ENCODE data around the gene CALY.

Gene CALY

DNA sequence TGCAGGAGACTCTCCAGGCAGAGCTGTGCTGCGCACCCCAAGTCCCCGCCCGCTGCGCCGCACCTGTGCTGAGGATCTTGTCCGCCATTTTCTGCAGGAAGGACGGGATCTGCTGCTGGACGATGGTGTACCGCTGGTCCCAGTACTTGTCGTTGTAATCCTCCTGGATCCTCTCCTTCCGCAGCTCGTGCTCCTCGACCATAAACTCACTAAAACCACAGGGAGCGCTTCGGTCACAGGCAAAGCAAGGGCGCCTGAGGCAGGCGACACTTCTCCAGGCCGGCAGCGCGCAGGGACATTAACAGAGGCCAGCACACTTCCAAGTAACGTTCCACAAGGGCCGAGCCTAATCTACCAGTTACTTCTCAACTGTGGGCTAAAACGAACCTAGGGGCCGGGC is 46.9 kb downstream of the CALY start:
- H2BK120ac ChIP-seq (ENCODE audit: low read depth, low read length) = no peak overlapping the region
- no peak overlapping the region for H2BK12ac ChIP-seq (ENCODE audit: low read length)
- H3K14ac ChIP-seq (ENCODE audit: low read length) = no peak overlapping the region
- no peak overlapping the region for H3K23ac ChIP-seq (ENCODE audit: low read depth, low read length, poor library complexity)
- H2BK15ac ChIP-seq (ENCODE audit: low read length) = no peak overlapping the region
- no peak overlapping the region for H3K27ac ChIP-seq (replicated peaks; ENCODE audit: low read length)
- H3K79me1 ChIP-seq (ENCODE audit: low read depth, low read length) = peaks cover 9% of the 10 kb centered on the region
- H3K36me3 ChIP-seq (replicated peaks in 1 of 2; ENCODE audit: control insufficient read depth in 2 of 2, insufficient read depth in 2 of 2, low read length in 2 of 2) = peaks cover 47 to 82% of the 10 kb centered on the region in 2 donors
- no peak overlapping the region for H3K18ac ChIP-seq (ENCODE audit: low read length)
- no CpG with 5 or more reads among the region's 24 CpGs for WGBS, 2 donors (ENCODE audit: extremely low coverage in 2 of 2, insufficient read length in 2 of 2, insufficient replicate concordance in 1 of 2)
- no peak overlapping the region for H2BK5ac ChIP-seq (ENCODE audit: low read length)
- H4K91ac ChIP-seq (ENCODE audit: low read depth, low read length, poor library complexity) = no peak overlapping the region
- no peaks in the 10 kb centered on the region for H3K27me3 ChIP-seq (ENCODE audit: control insufficient read depth in 3 of 3, insufficient read depth in 3 of 3, low read depth in 1 of 3, low read length in 3 of 3)
- no peak overlapping the region for H2AFZ ChIP-seq (ENCODE audit: low read length)
- H4K8ac ChIP-seq (ENCODE audit: low read depth, low read length) = peak overlapping the region; percentile 17
- no peak overlapping the region for H3K4me2 ChIP-seq (ENCODE audit: insufficient read depth, low read length, poor library complexity, severe bottlenecking)
- H3K9ac ChIP-seq (ENCODE audit: low read depth, low read length, poor library complexity) = no peak overlapping the region
- no peaks in the 10 kb centered on the region for H3K4me1 ChIP-seq (ENCODE audit: control insufficient read depth in 2 of 2, insufficient read depth in 1 of 2, low read depth in 1 of 2, low read length in 2 of 2)
- H3K4ac ChIP-seq (ENCODE audit: low read length) = no peak overlapping the region
- H3K4me3 ChIP-seq (ENCODE audit: low read length in 2 of 2) = no peak overlapping the region
- no peaks in the 10 kb centered on the region for H3K9me3 ChIP-seq (replicated peaks in 1 of 2; ENCODE audit: control insufficient read depth in 2 of 2, insufficient read depth in 1 of 2, low read depth in 1 of 2, low read length in 2 of 2)
- H2AK5ac ChIP-seq (ENCODE audit: low read depth, low read length) = no peak overlapping the region
- no peak for DNase-seq (ENCODE audit: low spot score)

DNA sequence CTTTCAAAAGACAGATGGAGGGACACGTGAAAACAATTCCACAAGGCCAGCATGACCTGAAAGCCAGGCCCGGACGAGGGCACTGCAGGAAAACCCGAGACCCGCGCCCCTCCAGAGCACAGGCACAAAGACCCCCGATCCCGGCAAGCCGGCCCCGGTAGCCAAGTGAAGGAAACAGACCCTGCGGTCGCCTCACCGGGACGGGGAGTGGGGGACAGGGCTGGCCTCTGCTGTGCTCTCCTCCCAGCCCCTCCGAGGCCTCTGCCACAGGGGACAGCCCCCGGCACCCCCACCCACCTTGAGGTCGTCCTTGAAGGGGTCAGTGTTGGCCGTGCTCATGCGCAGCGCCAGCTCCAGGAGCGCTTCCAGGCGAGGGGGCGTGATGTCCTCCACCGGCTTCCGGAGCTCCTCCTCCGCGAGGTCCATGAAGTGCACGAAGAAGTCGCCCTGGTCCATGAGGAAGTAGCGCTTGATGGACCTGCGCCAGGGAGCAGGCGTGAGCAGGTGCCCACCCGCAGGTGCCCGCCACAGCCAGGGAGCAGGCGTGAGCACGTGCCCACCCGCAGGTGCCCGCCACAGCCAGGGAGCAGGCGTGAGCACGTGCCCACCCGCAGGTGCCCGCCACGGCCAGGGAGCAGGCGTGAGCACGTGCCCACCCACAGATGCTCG is 48.7 kb downstream of the CALY start:
- Histone ChIP-seq H2AFZ (ENCODE audit: low read length) (no peak overlapping the region), H2BK120ac (ENCODE audit: low read depth, low read length) (no peak overlapping the region), H2BK12ac (ENCODE audit: low read length) (no peak overlapping the region), H4K91ac (ENCODE audit: low read depth, low read length, poor library complexity) (no peak overlapping the region), H3K36me3 (replicated peaks in 1 of 2; ENCODE audit: control insufficient read depth in 2 of 2, insufficient read depth in 2 of 2, low read length in 2 of 2) (peaks cover 46 to 82% of the 10 kb centered on the region in 2 donors), H3K27me3 (ENCODE audit: control insufficient read depth in 3 of 3, insufficient read depth in 3 of 3, low read depth in 1 of 3, low read length in 3 of 3) (no peaks in the 10 kb centered on the region), H3K4ac (ENCODE audit: low read length) (no peak overlapping the region), H3K18ac (ENCODE audit: low read length) (no peak overlapping the region), H4K8ac (ENCODE audit: low read depth, low read length) (no peak overlapping the region), H3K9me3 (replicated peaks in 1 of 2; ENCODE audit: control insufficient read depth in 2 of 2, insufficient read depth in 1 of 2, low read depth in 1 of 2, low read length in 2 of 2) (no peaks in the 10 kb centered on the region), H3K4me1 (ENCODE audit: control insufficient read depth in 2 of 2, insufficient read depth in 1 of 2, low read depth in 1 of 2, low read length in 2 of 2) (no peaks in the 10 kb centered on the region), H3K27ac (replicated peaks; ENCODE audit: low read length) (no peak overlapping the region), H3K9ac (ENCODE audit: low read depth, low read length, poor library complexity) (no peak overlapping the region), H2AK5ac (ENCODE audit: low read depth, low read length) (no peak overlapping the region), H2BK5ac (ENCODE audit: low read length) (peak overlapping the region; percentile 53), H2BK15ac (ENCODE audit: low read length) (no peak overlapping the region), H3K4me3 (ENCODE audit: low read length in 2 of 2) (no peak overlapping the region), H3K23ac (ENCODE audit: low read depth, low read length, poor library complexity) (no peak overlapping the region), H3K79me1 (ENCODE audit: low read depth, low read length) (peaks cover 10% of the 10 kb centered on the region), H3K14ac (ENCODE audit: low read length) (no peak overlapping the region), H3K4me2 (ENCODE audit: insufficient read depth, low read length, poor library complexity, severe bottlenecking) (no peak overlapping the region)
- WGBS, 2 donors (ENCODE audit: extremely low coverage in 2 of 2, insufficient read length in 2 of 2, insufficient replicate concordance in 1 of 2) = no CpG with 5 or more reads among the region's 46 CpGs
- DNase-seq (ENCODE audit: low spot score) = no peak

DNA sequence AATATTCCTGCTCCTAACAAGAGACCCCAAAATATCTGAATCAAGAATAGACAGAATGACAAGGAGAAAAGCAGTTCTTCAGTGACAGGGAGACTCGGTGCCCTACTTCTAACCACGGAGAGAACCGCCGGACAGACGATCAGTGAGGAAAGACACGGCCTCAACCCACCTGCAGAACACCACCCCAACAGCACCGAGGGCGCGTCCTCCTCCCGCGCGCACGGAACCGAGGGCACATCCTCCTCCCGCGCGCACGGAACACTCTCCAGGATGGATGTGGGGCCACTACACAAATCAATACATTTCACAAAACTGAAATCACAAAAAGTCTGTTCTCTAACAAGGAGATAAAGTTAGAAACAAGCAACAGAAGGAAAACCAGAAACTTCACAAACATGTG is 50.3 kb downstream of the CALY start:
- no CpG with 5 or more reads among the region's 18 CpGs for WGBS, 2 donors (ENCODE audit: extremely low coverage in 2 of 2, insufficient read length in 2 of 2, insufficient replicate concordance in 1 of 2)
- no peak overlapping the region for H4K8ac ChIP-seq (ENCODE audit: low read depth, low read length)
- no peaks in the 10 kb centered on the region for H3K27me3 ChIP-seq (ENCODE audit: control insufficient read depth in 3 of 3, insufficient read depth in 3 of 3, low read depth in 1 of 3, low read length in 3 of 3)
- no peak overlapping the region for H3K14ac ChIP-seq (ENCODE audit: low read length)
- H3K4me2 ChIP-seq (ENCODE audit: insufficient read depth, low read length, poor library complexity, severe bottlenecking) = no peak overlapping the region
- H3K9ac ChIP-seq (ENCODE audit: low read depth, low read length, poor library complexity) = no peak overlapping the region
- no peak overlapping the region for H2BK15ac ChIP-seq (ENCODE audit: low read length)
- no peak overlapping the region for H2BK12ac ChIP-seq (ENCODE audit: low read length)
- no peak overlapping the region for H3K18ac ChIP-seq (ENCODE audit: low read length)
- DNase-seq (ENCODE audit: low spot score) = no peak
- no peak overlapping the region for H3K4ac ChIP-seq (ENCODE audit: low read length)
- peaks cover 10% of the 10 kb centered on the region for H3K79me1 ChIP-seq (ENCODE audit: low read depth, low read length)
- no peak overlapping the region for H3K23ac ChIP-seq (ENCODE audit: low read depth, low read length, poor library complexity)
- H2AK5ac ChIP-seq (ENCODE audit: low read depth, low read length) = no peak overlapping the region
- H2BK120ac ChIP-seq (ENCODE audit: low read depth, low read length) = no peak overlapping the region
- no peak overlapping the region for H3K4me3 ChIP-seq (ENCODE audit: low read length in 2 of 2)
- peaks cover 51 to 91% of the 10 kb centered on the region in 2 donors for H3K36me3 ChIP-seq (replicated peaks in 1 of 2; ENCODE audit: control insufficient read depth in 2 of 2, insufficient read depth in 2 of 2, low read length in 2 of 2)
- no peak overlapping the region for H4K91ac ChIP-seq (ENCODE audit: low read depth, low read length, poor library complexity)
- no peak overlapping the region for H2BK5ac ChIP-seq (ENCODE audit: low read length)
- no peaks in the 10 kb centered on the region for H3K9me3 ChIP-seq (replicated peaks in 1 of 2; ENCODE audit: control insufficient read depth in 2 of 2, insufficient read depth in 1 of 2, low read depth in 1 of 2, low read length in 2 of 2)
- H2AFZ ChIP-seq (ENCODE audit: low read length) = no peak overlapping the region
- H3K27ac ChIP-seq (replicated peaks; ENCODE audit: low read length) = no peak overlapping the region
- no peaks in the 10 kb centered on the region for H3K4me1 ChIP-seq (ENCODE audit: control insufficient read depth in 2 of 2, insufficient read depth in 1 of 2, low read depth in 1 of 2, low read length in 2 of 2)

DNA sequence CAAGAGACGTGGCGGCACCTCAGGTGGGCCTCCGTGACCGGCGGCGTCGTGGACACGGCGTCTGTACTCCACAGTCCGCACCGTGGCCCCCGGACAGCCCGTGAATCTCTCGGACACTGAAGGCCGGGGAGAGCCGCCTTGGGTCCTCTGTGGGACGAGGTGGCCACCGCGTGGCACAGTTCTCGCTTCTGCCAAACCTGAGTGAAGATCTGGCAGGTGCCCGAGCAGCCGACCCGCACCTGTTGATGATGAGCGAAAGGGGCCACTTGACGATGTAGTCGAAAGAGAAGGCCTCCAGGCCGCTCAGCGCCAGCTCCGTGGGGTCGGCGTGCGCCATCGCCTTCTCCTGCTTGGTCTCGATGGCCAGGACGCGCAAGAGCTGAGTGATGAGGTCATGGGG is 51.5 kb downstream of the CALY start:
- H2BK120ac ChIP-seq (ENCODE audit: low read depth, low read length) = no peak overlapping the region
- no peak overlapping the region for H2BK12ac ChIP-seq (ENCODE audit: low read length)
- no peak overlapping the region for H3K14ac ChIP-seq (ENCODE audit: low read length)
- no peak overlapping the region for H2AK5ac ChIP-seq (ENCODE audit: low read depth, low read length)
- no peak overlapping the region for H3K27ac ChIP-seq (replicated peaks; ENCODE audit: low read length)
- no peak overlapping the region for H3K23ac ChIP-seq (ENCODE audit: low read depth, low read length, poor library complexity)
- H3K4me2 ChIP-seq (ENCODE audit: insufficient read depth, low read length, poor library complexity, severe bottlenecking) = no peak overlapping the region
- no peak overlapping the region for H4K8ac ChIP-seq (ENCODE audit: low read depth, low read length)
- H3K9ac ChIP-seq (ENCODE audit: low read depth, low read length, poor library complexity) = peak overlapping the region; percentile 44
- DNase-seq (ENCODE audit: low spot score) = no peak
- no peak overlapping the region for H3K18ac ChIP-seq (ENCODE audit: low read length)
- H3K4me1 ChIP-seq (ENCODE audit: control insufficient read depth in 2 of 2, insufficient read depth in 1 of 2, low read depth in 1 of 2, low read length in 2 of 2) = no peaks in the 10 kb centered on the region
- H3K36me3 ChIP-seq (replicated peaks in 1 of 2; ENCODE audit: control insufficient read depth in 2 of 2, insufficient read depth in 2 of 2, low read length in 2 of 2) = peaks cover 47 to 92% of the 10 kb centered on the region in 2 donors
- peak overlapping the region; percentile 39 for H2BK5ac ChIP-seq (ENCODE audit: low read length)
- no peak overlapping the region for H2BK15ac ChIP-seq (ENCODE audit: low read length)
- H3K9me3 ChIP-seq (replicated peaks in 1 of 2; ENCODE audit: control insufficient read depth in 2 of 2, insufficient read depth in 1 of 2, low read depth in 1 of 2, low read length in 2 of 2) = no peaks in the 10 kb centered on the region
- no CpG with 5 or more reads among the region's 36 CpGs for WGBS, 2 donors (ENCODE audit: extremely low coverage in 2 of 2, insufficient read length in 2 of 2, insufficient replicate concordance in 1 of 2)
- no peak overlapping the region for H2AFZ ChIP-seq (ENCODE audit: low read length)
- peaks cover 10% of the 10 kb centered on the region for H3K79me1 ChIP-seq (ENCODE audit: low read depth, low read length)
- H3K27me3 ChIP-seq (ENCODE audit: control insufficient read depth in 3 of 3, insufficient read depth in 3 of 3, low read depth in 1 of 3, low read length in 3 of 3) = no peaks in the 10 kb centered on the region
- H4K91ac ChIP-seq (ENCODE audit: low read depth, low read length, poor library complexity) = no peak overlapping the region
- no peak overlapping the region for H3K4me3 ChIP-seq (ENCODE audit: low read length in 2 of 2)
- no peak overlapping the region for H3K4ac ChIP-seq (ENCODE audit: low read length)
